ENCODE data around the gene FLAD1.
"Not testable (repeated sequence)": the region's sequence is repeated elsewhere in the genome, so short reads cannot be mapped to it uniquely, and the experiment has no call there.

The FLAD1 gene

GRCh38 chr1:154969860-154970452 lies 13.2 kb upstream of the FLAD1 start:
- no peak for DNase-seq

GRCh38 chr1:154970631-154971340 lies 12.4 kb upstream of the FLAD1 start, which contains the start of gene SHC1:
TSS of gene SHC1 (minus strand) at chr1:154970747. CDS start at chr1:154970526, 221 bp downstream.
- peak; percentile 88 for DNase-seq

GRCh38 chr1:154971341-154971998 lies 11.7 kb upstream of the FLAD1 start:
- no peak for DNase-seq

- DNase-seq, result no peak
Measured at GRCh38 chr1:154972213-154972516, 11.0 kb upstream of the FLAD1 start.

- peak; percentile 65 for DNase-seq
Measured at GRCh38 chr1:154972517-154973343, 10.4 kb upstream of the FLAD1 start.

GRCh38 chr1:154973344-154974101 lies 9.6 kb upstream of the FLAD1 start:
- peak; percentile 97 for DNase-seq

- peak; percentile 99 for DNase-seq
Measured at GRCh38 chr1:154974102-154974807, 8.9 kb upstream of the FLAD1 start, which contains the start of gene CKS1B. TSS of gene CKS1B (plus strand) at chr1:154974681. CDS start at chr1:154974746, 65 bp downstream.

- DNase-seq, result peak; percentile 96
Measured at GRCh38 chr1:154974808-154975408, 8.2 kb upstream of the FLAD1 start.

GRCh38 chr1:154975409-154976059 lies 7.6 kb upstream of the FLAD1 start:
- DNase-seq, result no peak

- DNase-seq, result not testable (repeated sequence)
Measured at GRCh38 chr1:154977762-154978161, 5.4 kb upstream of the FLAD1 start.

GRCh38 chr1:154978360-154978759 lies 4.8 kb upstream of the FLAD1 start:
- DNase-seq, result no peak

GRCh38 chr1:154982341-154982740 lies 803 bp upstream of the FLAD1 start:
- no peak for DNase-seq

GRCh38 chr1:154983776-154984466 lies 777 bp downstream of the FLAD1 start:
- no peak for DNase-seq

GRCh38 chr1:154986736-154987135 lies 3.6 kb downstream of the FLAD1 start:
- not testable (repeated sequence) for DNase-seq

GRCh38 chr1:154987326-154987725 lies 4.2 kb downstream of the FLAD1 start:
- DNase-seq, result no peak

- no peak for DNase-seq
Measured at GRCh38 chr1:154988058-154988954, 5.2 kb downstream of the FLAD1 start.

GRCh38 chr1:154989195-154989860 lies 6.2 kb downstream of the FLAD1 start:
- no peak for DNase-seq

- no peak for DNase-seq
Measured at GRCh38 chr1:154990276-154990675, 7.1 kb downstream of the FLAD1 start.
